DMS79 (cell line): ENCODE data around the gene BPGM.

Experiments used
- DNase-seq: peaks from one replicate; lab custom pipeline; 2025; lab: John Stamatoyannopoulos, UW

BPGM gene

GRCh38 chr7:134646425-134647305 is at the start of gene BPGM:
Gene BPGM, plus strand, starts transcription at chr7:134646853. Its CDS starts 14,655 bp downstream, at chr7:134661508.
- peak; percentile 100 for DNase-seq

DNA sequence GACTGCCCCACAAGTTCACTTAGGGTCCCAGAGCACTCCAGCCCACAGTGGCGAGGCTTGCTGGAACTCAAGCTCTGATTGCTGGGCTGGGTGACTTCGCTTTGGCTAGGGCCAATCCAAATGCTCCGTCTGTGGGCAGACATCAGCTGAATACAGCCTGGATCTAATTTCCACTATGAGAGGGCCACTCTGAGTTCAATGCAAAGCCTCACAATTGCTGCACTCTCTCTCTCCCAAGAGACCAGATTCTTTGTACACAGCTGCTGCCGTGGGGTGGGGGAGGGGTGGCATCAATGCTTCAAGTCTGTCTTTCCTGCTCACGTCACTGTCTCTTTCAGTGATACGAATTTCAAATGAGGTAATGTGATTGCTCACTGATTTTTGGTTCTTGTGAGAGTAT is 47.3 kb upstream of the BPGM start:
- no peak for DNase-seq

DNA sequence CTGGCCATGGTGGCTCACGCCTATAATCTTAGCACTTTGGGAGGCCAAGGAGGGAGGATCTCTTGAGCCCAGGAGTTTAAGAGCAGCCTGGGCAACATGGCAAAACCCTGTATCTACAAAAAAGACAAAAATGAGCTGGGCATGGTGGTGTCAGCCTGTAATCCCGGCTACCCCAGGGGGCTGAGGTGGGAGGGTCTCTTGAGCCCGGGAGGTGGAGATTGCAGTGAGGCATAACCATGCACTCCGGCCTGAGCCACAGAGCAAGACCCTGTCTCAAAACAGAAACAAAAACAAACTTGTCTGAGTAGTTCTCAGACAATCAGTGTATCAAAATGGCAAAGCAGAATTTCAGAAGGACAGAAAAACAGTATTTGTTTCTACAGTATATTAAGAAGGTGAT is 45.2 kb upstream of the BPGM start:
- no peak for DNase-seq

DNA sequence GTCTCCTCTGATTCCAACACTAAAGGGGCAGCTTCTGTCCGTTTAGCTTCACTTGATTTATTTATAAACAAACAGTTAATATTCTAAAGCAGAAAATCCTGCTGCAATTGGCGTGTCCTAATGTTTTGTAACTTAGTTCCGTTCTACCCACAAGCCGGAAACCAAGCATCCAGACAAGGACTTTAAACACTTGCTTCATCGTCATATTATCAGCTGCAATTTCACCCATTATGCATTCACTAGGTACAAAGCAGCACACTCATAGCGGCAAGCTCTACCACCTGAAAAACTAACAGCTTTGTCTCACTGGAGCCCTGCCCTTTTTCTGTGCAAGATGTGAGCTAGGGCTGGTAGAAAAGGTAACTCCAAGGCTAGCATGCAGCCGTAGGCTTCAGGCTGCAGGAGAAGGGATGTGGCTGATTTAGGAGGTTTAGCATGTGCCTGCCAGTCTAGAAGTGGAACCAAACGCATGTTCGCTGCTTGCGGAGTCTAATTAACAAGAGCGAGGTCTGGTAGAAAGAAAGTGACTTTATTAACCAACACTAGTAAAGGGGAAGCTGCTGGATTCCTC is 43.7 kb upstream of the BPGM start:
- no peak for DNase-seq

GRCh38 chr7:134605978-134606923 is 40.4 kb upstream of the BPGM start:
- peak; percentile 24 for DNase-seq

GRCh38 chr7:134611611-134612151 is 35.0 kb upstream of the BPGM start:
- no peak for DNase-seq

- no peak for DNase-seq
Measured at GRCh38 chr7:134612197-134612596, 34.5 kb upstream of the BPGM start.

- no peak for DNase-seq
Measured at GRCh38 chr7:134613623-134614347, 32.9 kb upstream of the BPGM start.

GRCh38 chr7:134616611-134617010 is 30.0 kb upstream of the BPGM start:
- no peak for DNase-seq

DNA sequence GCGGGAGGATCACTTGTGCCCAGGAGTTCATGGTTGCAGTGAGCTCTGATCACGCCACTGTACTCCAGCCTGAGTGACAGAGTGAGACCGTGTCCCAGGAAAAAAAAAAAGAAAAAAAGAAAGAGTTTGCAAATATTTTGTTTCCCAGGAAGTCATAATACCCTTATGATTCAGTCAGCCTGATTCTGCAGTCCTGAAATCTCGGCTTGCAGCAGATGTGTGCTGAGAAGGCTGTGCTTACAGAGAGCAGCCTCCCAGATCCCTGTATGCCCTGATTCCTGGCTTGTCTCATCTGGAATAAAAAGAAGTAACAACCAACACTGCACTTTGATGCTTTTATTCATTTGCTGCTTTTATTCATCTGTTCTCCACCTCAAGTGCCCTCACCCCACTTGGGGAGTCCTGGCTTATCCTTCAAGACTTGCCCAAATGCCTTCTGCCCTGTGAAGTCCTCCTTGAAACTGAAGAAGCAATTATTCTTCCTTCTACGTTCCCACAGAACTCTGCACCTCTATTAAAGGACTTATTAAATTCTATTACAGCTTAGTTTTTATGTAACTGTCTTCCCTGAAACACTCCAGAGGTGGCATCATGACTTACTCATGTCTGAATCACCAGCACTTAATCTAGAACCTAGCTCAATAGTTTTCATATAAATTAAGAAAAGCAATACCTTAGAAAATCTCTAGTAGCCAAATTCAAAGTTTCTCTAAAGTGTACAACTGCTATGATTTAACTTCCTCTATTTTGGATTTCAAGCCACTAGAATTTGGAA is 27.7 kb upstream of the BPGM start:
- no peak for DNase-seq

- no peak for DNase-seq
Measured at GRCh38 chr7:134619627-134620331, 26.9 kb upstream of the BPGM start.

GRCh38 chr7:134622303-134622995 is 24.2 kb upstream of the BPGM start:
- DNase-seq, result no peak

DNA sequence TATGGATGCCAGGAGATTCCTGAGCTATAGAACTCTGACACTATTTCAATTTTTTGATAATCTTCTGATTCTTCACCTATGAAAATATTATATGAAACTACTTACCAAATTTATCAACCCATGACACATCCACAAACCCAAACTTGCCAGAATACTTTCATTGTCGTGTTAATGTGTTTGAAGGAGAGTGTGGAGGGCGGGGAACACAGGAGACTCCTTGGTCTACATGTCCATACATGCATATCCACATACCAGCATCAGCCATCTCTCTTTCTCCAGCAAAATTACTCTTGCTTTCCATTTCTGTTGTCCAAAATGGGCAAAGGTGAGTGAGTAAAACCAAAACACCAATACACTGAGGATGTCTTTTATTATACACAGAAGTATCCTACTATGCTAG is 23.5 kb upstream of the BPGM start:
- no peak for DNase-seq

GRCh38 chr7:134625550-134625949 is 21.1 kb upstream of the BPGM start:
- DNase-seq, result no peak

- no peak for DNase-seq
Measured at GRCh38 chr7:134627109-134627774, 19.4 kb upstream of the BPGM start.

DNA sequence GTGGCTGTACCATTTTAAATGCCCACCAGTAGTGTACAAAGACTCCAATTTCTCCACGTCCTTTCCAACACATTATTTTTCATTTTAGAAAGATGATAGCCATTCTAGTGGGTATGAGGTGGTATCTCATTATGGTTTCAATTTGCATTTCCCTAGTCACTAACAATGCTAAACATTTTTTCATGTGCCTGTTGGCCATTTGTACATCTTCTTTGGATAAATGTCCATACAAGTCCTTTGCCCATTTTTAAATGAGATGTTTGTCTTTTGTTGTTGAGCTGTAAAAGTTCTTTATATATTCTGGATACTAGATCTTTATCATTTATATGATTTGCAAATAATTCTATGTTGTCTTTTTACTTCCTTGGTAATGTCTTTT is 18.9 kb upstream of the BPGM start:
- no peak for DNase-seq

DNA sequence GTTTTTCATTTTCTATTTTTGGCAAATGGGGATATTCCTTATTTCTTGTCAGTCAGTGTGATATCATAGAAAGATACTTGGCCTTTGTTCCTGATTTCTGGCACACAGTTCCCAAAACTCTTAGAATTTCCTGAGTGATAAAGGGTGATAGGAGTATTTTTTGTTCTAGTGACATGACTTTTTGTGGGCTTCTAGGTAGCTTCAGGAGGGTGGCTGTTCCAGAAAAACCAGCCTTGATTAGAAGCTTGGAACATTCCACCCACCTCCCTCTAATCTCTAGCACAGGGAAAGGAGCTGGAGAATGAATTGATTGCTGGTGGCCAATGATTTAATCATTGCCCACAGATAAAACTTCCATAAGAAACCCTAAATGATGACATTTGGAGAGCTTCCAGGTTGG is 17.2 kb upstream of the BPGM start:
- no peak for DNase-seq

DNA sequence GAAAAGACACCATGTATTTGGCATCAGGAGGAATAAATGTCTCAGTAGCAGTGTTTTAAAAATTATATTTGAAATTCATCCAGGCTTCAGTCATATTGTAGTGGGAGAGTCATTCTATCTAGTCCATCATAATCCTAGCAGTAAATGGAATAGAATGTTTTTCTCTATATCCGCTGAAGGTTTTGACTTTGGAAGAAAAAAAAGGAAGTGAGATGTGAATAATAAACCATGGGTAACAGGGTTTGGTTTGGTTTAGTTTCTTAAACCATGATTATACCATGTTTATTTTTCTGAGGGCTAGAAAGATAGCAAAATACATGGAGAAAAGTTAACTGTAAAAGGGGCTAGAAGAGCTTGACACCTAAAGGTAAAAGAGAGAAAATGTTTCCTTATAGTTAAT is 16.4 kb upstream of the BPGM start:
- no peak for DNase-seq

DNA sequence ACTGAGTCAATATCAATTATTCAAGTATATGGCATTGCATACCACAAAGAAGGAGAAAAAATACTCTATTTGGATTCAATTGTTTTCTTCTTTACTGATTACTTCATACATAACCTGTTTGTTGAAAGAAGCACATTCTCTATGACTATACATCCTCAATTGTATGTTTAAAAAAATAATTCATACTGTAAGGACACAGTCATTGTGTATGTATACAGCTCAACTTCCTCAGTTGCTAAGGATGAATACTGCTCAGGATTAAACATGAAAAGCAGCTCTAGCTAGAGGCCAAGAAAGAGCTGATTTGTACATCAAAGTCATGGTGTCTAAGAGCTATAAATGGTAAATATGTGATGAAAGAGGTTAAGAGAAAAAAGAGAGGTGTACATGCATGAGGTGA is 15.8 kb upstream of the BPGM start:
- no peak for DNase-seq
